GM12878 (cell line): ENCODE data around the gene NR6A1. TPM values are rescaled to one million over a fixed set of nuclear protein-coding genes. Genes with fewer than 3 reads are reported as not detected.

Source experiments
- ATAC-seq: fragments of 200-7000 bp; cut with Tn5 transposase; 3 replicates; pipeline ENCODE4 v1.9.1; 2020; ENCODE audit warnings: mild to moderate bottlenecking, moderate library complexity
- BruUV-seq: library from RNA; stranded (reverse); fragments of 400-500 nt; replicated peaks from 2 replicates; lab custom pipeline; 2021; lab: Mats Ljungman, UMichigan
- CTCF ChIA-PET: fragments of 300-600 bp; sonication (Branson Sonifier 250); formaldehyde crosslinking; extraction: SDS; loops from one replicate; lab custom pipeline; 2021; ENCODE audit warnings: inconsistent platforms; lab: Yijun Ruan, JAX
- POLR2A ChIA-PET: fragments of 350-600 bp; formaldehyde crosslinking; extraction: SDS; loops from one replicate; lab custom pipeline; 2021; ENCODE audit warnings: inconsistent platforms; lab: Charles Lee
- RAD21 ChIA-PET: fragments of 300-600 bp; sonication (Branson Sonifier 250); formaldehyde crosslinking; loops from one replicate; lab custom pipeline; 2023; ENCODE audit warnings: antibody characterized with exemption; ENCODE audit not compliant: unreplicated experiment; lab: Charles Lee
- SMC1A ChIA-PET: fragments of 300-600 bp; sonication (Branson Sonifier 250); formaldehyde crosslinking; loops from one replicate; lab custom pipeline; 2023; ENCODE audit not compliant: unreplicated experiment, uncharacterized antibody; lab: Charles Lee
- DNase-seq: peaks from one replicate; pipeline ENCODE4 v3.0.0-alpha.2; 2011; ENCODE audit warnings: low read depth, low spot score
- FAIRE-seq: peaks from 3 replicates; lab custom pipeline; 2011; peaks lifted over from hg19 to GRCh38; lab: Jason Lieb, UNC
- H2AFZ ChIP-seq: 2 replicates; pipeline ENCODE4 v1.6.0; 2011; ENCODE audit warnings: low read depth, low read length, control low read depth; ENCODE audit not compliant: control insufficient read depth
- H3K27ac ChIP-seq: 2 replicates; pipeline ENCODE4 v1.5.1; 2011; ENCODE audit warnings: control low read depth; ENCODE audit not compliant: control insufficient read depth, insufficient read depth
- H3K27me3 ChIP-seq, 2 experiments: replicated peaks in 1 of 2; 2 replicates each; pipeline versions ENCODE4 v1.6.0 to v1.6.1; 2011; ENCODE audit warnings: low read length in 1 of 2; ENCODE audit not compliant: control insufficient read depth in 2 of 2, insufficient read depth in 2 of 2
- H3K36me3 ChIP-seq, 2 experiments: 2 replicates each; pipeline ENCODE4 v1.5.1; 2011; ENCODE audit warnings: low read length in 1 of 2; ENCODE audit not compliant: control insufficient read depth in 2 of 2, insufficient read depth in 2 of 2
- H3K4me1 ChIP-seq: 2 replicates; pipeline ENCODE4 v1.6.1; 2011; ENCODE audit warnings: mild to moderate bottlenecking, low read length, moderate library complexity, mixed read lengths; ENCODE audit not compliant: control insufficient read depth, insufficient read depth
- H3K4me2 ChIP-seq: 2 replicates; pipeline ENCODE4 v1.6.0; 2011; ENCODE audit warnings: control low read depth; ENCODE audit not compliant: control insufficient read depth, insufficient read depth
- H3K4me3 ChIP-seq: fragments of 200-600 bp; sonication (generic); 2 replicates; pipeline ENCODE4 v1.5.1; 2016
- H3K79me2 ChIP-seq: 2 replicates; pipeline ENCODE4 v1.6.0; 2011; ENCODE audit warnings: low read length; ENCODE audit not compliant: control insufficient read depth, insufficient read depth
- H3K9ac ChIP-seq: 2 replicates; pipeline ENCODE4 v1.8.0; 2011; ENCODE audit warnings: low read length, control low read depth, mixed read lengths; ENCODE audit not compliant: control insufficient read depth, insufficient read depth
- H3K9me3 ChIP-seq: replicated peaks from 3 replicates; pipeline ENCODE4 v1.5.1; 2011; ENCODE audit warnings: mild to moderate bottlenecking, low read length; ENCODE audit not compliant: control insufficient read depth, insufficient read depth
- H4K20me1 ChIP-seq: 2 replicates; pipeline ENCODE4 v1.6.0; 2011; ENCODE audit not compliant: control insufficient read depth, insufficient read depth
- BRCA1 ChIP-seq: IDR thresholded peaks from 2 replicates; pipeline ENCODE4 v1.6.1; 2011; ENCODE audit warnings: low read depth, low read length, improper control_type of control experiment
- CREM ChIP-seq: IDR thresholded peaks from 2 replicates; pipeline ENCODE4 v1.6.1; 2014; ENCODE audit warnings: antibody characterized with exemption, low read depth
- FOS ChIP-seq: IDR thresholded peaks from 3 replicates; pipeline ENCODE4 v1.6.1; 2011; ENCODE audit warnings: borderline replicate concordance; ENCODE audit not compliant: insufficient read length; ENCODE audit errors: extremely low read depth
- HCFC1 ChIP-seq: fragments of 150-350 bp; IDR thresholded peaks from 2 replicates; pipeline ENCODE4 v1.6.1; 2014; ENCODE audit warnings: low read length
- IKZF2 ChIP-seq, 2 experiments: fragments of 450-650 bp; IDR thresholded peaks; 2 replicates each; pipeline ENCODE4 v1.6.1; 2017; ENCODE audit warnings: mild to moderate bottlenecking in 2 of 2, moderate library complexity in 2 of 2
- IRF4 ChIP-seq: IDR thresholded peaks from 2 replicates; pipeline ENCODE4 v1.6.1; 2011; ENCODE audit warnings: low read depth, low read length
- KAT2A ChIP-seq: conservative IDR thresholded peaks from 2 replicates; pipeline ENCODE4 v1.6.1; 2011; ENCODE audit warnings: low read depth, low read length; ENCODE audit not compliant: control insufficient read depth
- RBBP5 ChIP-seq: fragments of 200-600 bp; sonication (generic); conservative IDR thresholded peaks from 2 replicates; pipeline ENCODE4 v1.6.1; 2016
- SIX5 ChIP-seq: IDR thresholded peaks from 2 replicates; pipeline ENCODE4 v1.6.1; 2011; ENCODE audit warnings: mild to moderate bottlenecking, low read depth, low read length, moderate library complexity; ENCODE audit not compliant: severe bottlenecking
- SMAD1 ChIP-seq: fragments of 450-650 bp; IDR thresholded peaks from 2 replicates; pipeline ENCODE4 v1.6.1; 2018; ENCODE audit warnings: mild to moderate bottlenecking, low read depth; ENCODE audit not compliant: partially characterized antibody
- SMARCA5 ChIP-seq: fragments of 450-650 bp; IDR thresholded peaks from 2 replicates; pipeline ENCODE4 v1.6.1; 2017; ENCODE audit warnings: mild to moderate bottlenecking
- SPI1 ChIP-seq: IDR thresholded peaks from 2 replicates; pipeline ENCODE4 v1.6.1; 2011; ENCODE audit warnings: low read depth, mild to moderate bottlenecking, low read length, moderate library complexity, borderline replicate concordance; ENCODE audit not compliant: insufficient read depth
- YBX1 ChIP-seq: fragments of 450-650 bp; IDR thresholded peaks from 2 replicates; pipeline ENCODE4 v1.6.1; 2016; ENCODE audit warnings: antibody characterized with exemption
- ZNF384 ChIP-seq: IDR thresholded peaks from 2 replicates; pipeline ENCODE4 v1.6.1; 2012; ENCODE audit warnings: low read depth, mild to moderate bottlenecking, low read length, improper control_type of control experiment, borderline replicate concordance
- WGBS: methylation state at CpG from one replicate; pipeline ENCODE4 v1.1.6; 2016; ENCODE audit warnings: low lambda C conversion rate; ENCODE audit not compliant: insufficient replicate concordance, insufficient coverage; ENCODE audit errors: missing lambda C conversion rate; 5-methylcytosine and 5-hydroxymethylcytosine counted together
- in situ Hi-C: fragments of 300-500 bp; cut with MboI; formaldehyde crosslinking; loops from 9 replicates; pipeline ENCODE4 v1.14.3; 2018; ENCODE audit warnings: mixed read lengths
- intact Hi-C: fragments of 100-400 bp; cut with micrococcal nuclease; formaldehyde crosslinking; loops from one replicate; pipeline ENCODE4 v1.14.2; 2022; ENCODE audit not compliant: unreplicated experiment
- polyA plus RNA-seq, 11 experiments: library from polyadenylated mRNA; depleted of rRNA in 4 of 11; unstranded in 6 of 11; stranded (reverse) in 5 of 11; fragments of >200 nt; fragmentation: Nextera tagmentation in 4 of 11; fragmentation: Illumina TruSeq in 1 of 11; extraction: Ambion mirVana in 4 of 11; extraction: Trizol in 1 of 11; gene quantifications; 1 replicate in 1 of 11; 2 replicates in 10 of 11; pipeline versions ENCODE4 v1.2.1 to v1.2.3, GENCODE V29; 2011 to 2016; ENCODE audit warnings: inconsistent platforms in 2 of 11, missing spikeins in 2 of 11, low read depth in 1 of 11
- total RNA-seq, 4 experiments: library from RNA; depleted of rRNA in 3 of 4; stranded (reverse); fragments of >200 nt in 3 of 4; fragmentation: Illumina TruSeq in 1 of 4; extraction: Trizol in 1 of 4; gene quantifications; 2 replicates each; pipeline versions ENCODE4 v1.2.1 to v1.2.3, GENCODE V29; 2013 to 2021
- TF ChIP-seq, protein P1 (sequence below): fragments of 450-650 bp; IDR thresholded peaks from 2 replicates; pipeline ENCODE4 v1.6.1; 2014; ENCODE audit warnings: mild to moderate bottlenecking
- TF ChIP-seq, protein P2 (sequence below): fragments of 450-650 bp; IDR thresholded peaks from 2 replicates; pipeline ENCODE4 v1.6.1; 2017; ENCODE audit warnings: mild to moderate bottlenecking
- TF ChIP-seq, protein P3 (sequence below): fragments of 450-650 bp; IDR thresholded peaks from 2 replicates; pipeline ENCODE4 v1.6.1; 2018; ENCODE audit warnings: mild to moderate bottlenecking, low read depth, moderate library complexity; ENCODE audit not compliant: partially characterized antibody

The NR6A1 gene
- total and polyA plus RNA-seq, 10 of the 15 experiments (the other 5 are each of a cell fraction or from before 2014, with no cell fraction given), result 1.2 to 9.2 (median 4.6) TPM

DNA sequence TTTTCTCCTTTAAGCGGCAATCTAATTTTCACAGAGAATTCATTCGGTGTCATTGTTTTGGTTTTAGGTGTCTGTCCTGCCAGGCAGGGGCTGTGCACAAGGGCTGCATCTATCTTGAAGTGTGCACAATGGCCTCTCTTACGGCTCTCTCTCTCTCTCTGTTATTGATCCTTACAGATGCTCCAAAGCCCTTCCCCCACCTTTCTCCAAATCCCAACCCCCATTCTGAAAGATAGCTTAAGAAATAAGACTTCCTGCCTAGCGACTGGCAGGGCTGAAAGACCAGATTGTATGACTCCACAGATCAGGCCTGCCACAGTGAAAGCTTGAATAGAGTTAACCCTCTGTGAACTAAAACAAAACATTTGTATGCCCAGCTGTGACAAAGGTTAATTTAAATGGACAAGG lies 177.5 kb downstream of the NR6A1 start:
- Histone ChIP-seq H3K4me2 (peak overlapping the region; percentile 50; the same call in 1 of the 2 replicates), H2AFZ (no peak overlapping the region), H3K4me1 (peaks cover 9% of the 10 kb centered on the region; the same call in 1 of the 2 replicates), H3K9ac (no peak overlapping the region), H3K4me3 (0 out of 2 replicates have a peak overlapping the region, but pooled peaks have one; percentile 3), H3K27ac (0 out of 2 replicates have a peak overlapping the region, but pooled peaks have one; percentile 52), H3K36me3 (no peaks in the 10 kb centered on the region), H3K27me3 (no peaks in the 10 kb centered on the region), H4K20me1 (no peaks in the 10 kb centered on the region), H3K9me3 (no peaks in the 10 kb centered on the region), H3K79me2 (no peaks in the 10 kb centered on the region)
- ATAC-seq, result no peak
- BruUV-seq, result no TSS peak
- ChIA-PET RAD21 (interaction anchor here (1.0 kb wide), 1 partner anchor 23 kb away, joined by 5 read pairs; no protein-coding TSS in a partner anchor), POLR2A (no interaction called here), CTCF (interaction anchor here (1.4 kb wide), 1 partner anchor 18 kb away, joined by 3 read pairs; no protein-coding TSS in a partner anchor), SMC1A (interaction anchor here (1.9 kb wide), 1 partner anchor 24 kb away, joined by 6 read pairs; no protein-coding TSS in a partner anchor)
- in situ Hi-C loops (no loop called here), intact Hi-C loops (no loop called here)
- peak; percentile 61 for FAIRE-seq
- no peak for DNase-seq
- 70% methylated on average over 4 of the region's 4 CpGs for WGBS
- TF ChIP-seq SMARCA5, result no peak
- TF ChIP-seq FOS, result no peak
- TF ChIP-seq SIX5, result no peak
- TF ChIP-seq, protein P1, sequence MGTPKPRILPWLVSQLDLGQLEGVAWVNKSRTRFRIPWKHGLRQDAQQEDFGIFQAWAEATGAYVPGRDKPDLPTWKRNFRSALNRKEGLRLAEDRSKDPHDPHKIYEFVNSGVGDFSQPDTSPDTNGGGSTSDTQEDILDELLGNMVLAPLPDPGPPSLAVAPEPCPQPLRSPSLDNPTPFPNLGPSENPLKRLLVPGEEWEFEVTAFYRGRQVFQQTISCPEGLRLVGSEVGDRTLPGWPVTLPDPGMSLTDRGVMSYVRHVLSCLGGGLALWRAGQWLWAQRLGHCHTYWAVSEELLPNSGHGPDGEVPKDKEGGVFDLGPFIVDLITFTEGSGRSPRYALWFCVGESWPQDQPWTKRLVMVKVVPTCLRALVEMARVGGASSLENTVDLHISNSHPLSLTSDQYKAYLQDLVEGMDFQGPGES, result no peak
- TF ChIP-seq SMAD1, result no peak
- TF ChIP-seq SPI1, result no peak
- no peak for TF ChIP-seq BRCA1
- no peak for TF ChIP-seq IKZF2 (IDR thresholded peaks at IDR 0.05)
- TF ChIP-seq ZNF384, result no peak
- TF ChIP-seq, protein P2, sequence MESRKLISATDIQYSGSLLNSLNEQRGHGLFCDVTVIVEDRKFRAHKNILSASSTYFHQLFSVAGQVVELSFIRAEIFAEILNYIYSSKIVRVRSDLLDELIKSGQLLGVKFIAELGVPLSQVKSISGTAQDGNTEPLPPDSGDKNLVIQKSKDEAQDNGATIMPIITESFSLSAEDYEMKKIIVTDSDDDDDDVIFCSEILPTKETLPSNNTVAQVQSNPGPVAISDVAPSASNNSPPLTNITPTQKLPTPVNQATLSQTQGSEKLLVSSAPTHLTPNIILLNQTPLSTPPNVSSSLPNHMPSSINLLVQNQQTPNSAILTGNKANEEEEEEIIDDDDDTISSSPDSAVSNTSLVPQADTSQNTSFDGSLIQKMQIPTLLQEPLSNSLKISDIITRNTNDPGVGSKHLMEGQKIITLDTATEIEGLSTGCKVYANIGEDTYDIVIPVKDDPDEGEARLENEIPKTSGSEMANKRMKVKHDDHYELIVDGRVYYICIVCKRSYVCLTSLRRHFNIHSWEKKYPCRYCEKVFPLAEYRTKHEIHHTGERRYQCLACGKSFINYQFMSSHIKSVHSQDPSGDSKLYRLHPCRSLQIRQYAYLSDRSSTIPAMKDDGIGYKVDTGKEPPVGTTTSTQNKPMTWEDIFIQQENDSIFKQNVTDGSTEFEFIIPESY, result no peak
- no peak for TF ChIP-seq IRF4
- TF ChIP-seq, protein P3, sequence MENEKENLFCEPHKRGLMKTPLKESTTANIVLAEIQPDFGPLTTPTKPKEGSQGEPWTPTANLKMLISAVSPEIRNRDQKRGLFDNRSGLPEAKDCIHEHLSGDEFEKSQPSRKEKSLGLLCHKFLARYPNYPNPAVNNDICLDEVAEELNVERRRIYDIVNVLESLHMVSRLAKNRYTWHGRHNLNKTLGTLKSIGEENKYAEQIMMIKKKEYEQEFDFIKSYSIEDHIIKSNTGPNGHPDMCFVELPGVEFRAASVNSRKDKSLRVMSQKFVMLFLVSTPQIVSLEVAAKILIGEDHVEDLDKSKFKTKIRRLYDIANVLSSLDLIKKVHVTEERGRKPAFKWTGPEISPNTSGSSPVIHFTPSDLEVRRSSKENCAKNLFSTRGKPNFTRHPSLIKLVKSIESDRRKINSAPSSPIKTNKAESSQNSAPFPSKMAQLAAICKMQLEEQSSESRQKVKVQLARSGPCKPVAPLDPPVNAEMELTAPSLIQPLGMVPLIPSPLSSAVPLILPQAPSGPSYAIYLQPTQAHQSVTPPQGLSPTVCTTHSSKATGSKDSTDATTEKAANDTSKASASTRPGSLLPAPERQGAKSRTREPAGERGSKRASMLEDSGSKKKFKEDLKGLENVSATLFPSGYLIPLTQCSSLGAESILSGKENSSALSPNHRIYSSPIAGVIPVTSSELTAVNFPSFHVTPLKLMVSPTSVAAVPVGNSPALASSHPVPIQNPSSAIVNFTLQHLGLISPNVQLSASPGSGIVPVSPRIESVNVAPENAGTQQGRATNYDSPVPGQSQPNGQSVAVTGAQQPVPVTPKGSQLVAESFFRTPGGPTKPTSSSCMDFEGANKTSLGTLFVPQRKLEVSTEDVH, result no peak
- TF ChIP-seq CREM, result no peak
- TF ChIP-seq KAT2A, result no peak
- TF ChIP-seq HCFC1, result no peak
- TF ChIP-seq RBBP5, result no peak
- no peak for TF ChIP-seq YBX1
